Bone marrow (tissue), 2 donors: Measurements from ENCODE around the gene PRKN.

Experiments
- DNase-seq, 2 donors: peaks; one replicate each; lab custom pipeline; 2025; lab: John Stamatoyannopoulos, UW

The PRKN gene

DNA sequence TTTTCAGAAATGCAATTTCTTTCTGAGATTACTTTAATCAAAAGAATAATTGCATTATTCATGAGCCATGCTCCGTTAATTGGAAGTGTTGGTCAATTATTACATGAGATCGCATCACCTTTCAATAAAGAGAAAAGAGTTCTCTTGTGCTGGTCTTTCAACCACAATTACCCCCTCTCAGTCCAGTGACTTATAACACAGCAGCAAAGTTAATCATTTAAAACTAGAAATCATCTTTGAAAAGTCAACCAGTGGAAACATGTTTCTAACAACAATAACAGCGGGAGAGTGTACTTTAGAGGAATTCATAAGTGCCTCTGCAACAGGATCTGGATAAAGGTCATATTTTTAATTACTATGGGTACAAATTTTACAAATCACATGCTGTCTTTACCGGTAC is 1069.4 kb downstream of the PRKN start:
- no peak for DNase-seq

GRCh38 chr6:161654209-161654608 is 1073.4 kb downstream of the PRKN start:
- no peak for DNase-seq

- DNase-seq = no peak
Observed at GRCh38 chr6:161651949-161652348, 1075.6 kb downstream of the PRKN start.

DNA sequence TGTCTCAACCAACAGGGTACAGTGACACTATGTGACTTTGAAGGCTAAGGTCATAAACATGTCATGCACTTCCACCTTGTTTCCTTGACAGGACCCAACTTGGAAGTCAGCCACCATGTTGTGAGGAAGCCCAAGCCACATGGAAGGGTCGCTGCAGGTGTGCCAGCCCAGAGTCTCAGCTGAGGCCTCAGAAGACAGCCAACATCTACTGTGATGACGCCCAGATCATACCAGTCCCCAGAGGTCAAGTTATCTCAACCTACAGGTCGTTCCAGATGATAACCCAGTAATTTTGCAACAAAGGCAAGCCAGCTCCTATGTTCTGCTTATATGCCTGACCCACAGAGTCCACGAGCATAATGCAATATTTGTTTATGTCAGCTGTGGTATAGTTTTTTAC is 1077.7 kb downstream of the PRKN start:
- no peak for DNase-seq

- DNase-seq = no peak
Observed at GRCh38 chr6:161649068-161649467, 1078.5 kb downstream of the PRKN start.

- no peak for DNase-seq
Observed at GRCh38 chr6:161647234-161647633, 1080.3 kb downstream of the PRKN start.

GRCh38 chr6:161644521-161644920 is 1083.0 kb downstream of the PRKN start:
- no peak for DNase-seq

DNA sequence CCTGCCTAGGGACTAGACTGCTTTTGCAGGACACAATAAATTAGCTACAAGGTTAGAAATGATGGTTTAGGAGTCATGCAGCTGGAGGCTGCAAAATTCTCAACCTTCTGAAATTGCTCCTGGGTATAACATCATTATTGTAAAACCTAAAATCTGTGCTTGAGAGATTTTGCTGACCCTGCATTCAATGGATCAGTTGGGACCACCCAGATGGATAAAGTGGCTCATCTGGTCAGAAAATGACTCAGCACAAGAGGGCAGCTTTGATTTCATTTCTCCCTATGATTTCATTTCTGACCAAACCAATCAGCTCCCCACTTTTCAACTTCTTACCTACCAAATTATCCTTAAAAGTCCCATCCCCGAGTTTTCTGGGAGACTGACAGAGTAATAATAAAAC is 1086.4 kb downstream of the PRKN start:
- no peak for DNase-seq

DNA sequence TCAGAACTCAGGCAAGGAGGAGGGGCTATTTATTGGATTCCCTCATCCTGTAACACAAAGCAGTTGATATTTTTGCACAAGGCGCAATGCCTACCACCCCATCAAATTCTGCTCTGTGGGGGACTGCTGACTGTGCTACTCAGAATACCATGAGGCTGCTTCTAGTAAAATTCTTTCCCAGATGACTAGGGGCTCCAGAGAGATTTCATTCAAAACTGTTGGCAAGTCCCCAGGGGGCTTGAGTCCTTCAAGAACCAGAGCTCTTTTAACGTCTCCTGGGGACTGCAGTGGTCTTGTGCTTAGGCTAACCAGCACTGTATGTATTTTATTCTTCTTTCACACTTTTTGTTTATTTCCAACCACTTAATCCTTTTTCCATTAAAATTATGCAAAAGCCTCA is 1087.8 kb downstream of the PRKN start:
- no peak for DNase-seq

GRCh38 chr6:161637658-161638057 is 1089.9 kb downstream of the PRKN start:
- no peak for DNase-seq

- DNase-seq = no peak
Observed at GRCh38 chr6:161636882-161637430, 1090.6 kb downstream of the PRKN start.

GRCh38 chr6:161635975-161636374 is 1091.6 kb downstream of the PRKN start:
- DNase-seq = no peak

- DNase-seq = no peak
Observed at GRCh38 chr6:161634916-161635315, 1092.7 kb downstream of the PRKN start.

GRCh38 chr6:161631676-161632194 is 1095.8 kb downstream of the PRKN start:
- DNase-seq = no peak

DNA sequence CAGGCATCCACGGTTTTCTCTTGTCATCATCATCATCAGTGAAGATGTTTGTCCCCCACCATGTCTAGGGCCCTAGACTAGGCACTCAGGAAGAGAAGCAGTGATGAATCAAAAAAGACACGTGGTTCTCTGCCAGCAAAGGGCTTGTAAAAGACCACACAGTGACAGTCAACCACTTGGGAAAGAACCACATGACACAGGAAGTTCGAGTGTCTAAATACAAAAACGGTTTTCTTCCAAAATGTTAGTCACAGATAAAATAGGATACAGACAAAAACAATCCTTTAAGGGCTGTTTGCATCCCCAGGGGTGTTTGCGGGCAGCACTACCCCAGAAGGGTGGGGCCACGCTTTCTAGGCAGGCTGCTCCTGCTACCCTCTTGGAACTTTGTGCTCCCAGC is 1096.9 kb downstream of the PRKN start:
- DNase-seq = no peak

DNA sequence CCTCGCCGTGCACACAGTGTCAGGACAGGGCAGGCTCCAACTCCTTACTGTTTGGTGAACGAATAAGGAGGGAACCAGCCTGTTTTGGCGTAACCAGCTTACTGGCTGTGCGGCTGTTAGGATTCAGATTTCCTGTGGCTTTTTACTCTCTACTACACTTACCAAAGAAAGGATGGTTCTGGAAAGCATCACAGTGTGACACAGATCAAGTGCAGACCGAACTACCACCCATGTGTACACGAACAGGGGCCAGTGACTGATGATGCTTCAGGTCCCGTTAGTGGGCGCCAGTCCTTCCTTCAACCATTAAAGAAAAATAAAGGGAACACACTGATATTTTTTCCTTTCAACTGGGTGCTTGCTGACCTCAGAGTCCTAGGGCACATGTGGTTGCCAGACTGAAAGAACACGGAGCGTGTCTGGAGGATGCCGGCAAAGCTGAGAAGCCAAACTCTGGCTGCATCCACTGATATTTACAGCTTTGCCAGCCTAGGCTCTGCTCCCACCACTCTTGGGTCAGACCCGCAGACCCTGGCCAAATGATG is 1101.4 kb downstream of the PRKN start:
- no peak for DNase-seq

DNA sequence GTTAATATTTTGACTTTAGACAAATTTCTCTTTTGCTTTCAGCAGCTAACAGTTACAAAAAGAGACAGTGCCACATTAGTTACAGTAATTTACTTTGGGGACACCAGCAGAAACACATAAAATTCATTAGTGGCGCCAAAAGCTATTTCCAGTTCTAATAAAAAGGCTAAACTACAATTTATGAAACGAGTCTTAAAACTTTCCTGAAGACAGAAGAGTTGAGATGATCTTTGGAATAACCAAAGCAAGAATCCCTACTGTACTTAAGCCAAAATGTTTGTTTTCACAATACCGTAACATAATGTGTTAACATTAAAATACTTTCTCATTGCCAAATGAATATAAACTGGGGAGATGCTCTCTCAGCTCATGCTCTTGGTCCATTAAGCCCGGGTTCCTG is 1103.5 kb downstream of the PRKN start:
- DNase-seq = no peak

DNA sequence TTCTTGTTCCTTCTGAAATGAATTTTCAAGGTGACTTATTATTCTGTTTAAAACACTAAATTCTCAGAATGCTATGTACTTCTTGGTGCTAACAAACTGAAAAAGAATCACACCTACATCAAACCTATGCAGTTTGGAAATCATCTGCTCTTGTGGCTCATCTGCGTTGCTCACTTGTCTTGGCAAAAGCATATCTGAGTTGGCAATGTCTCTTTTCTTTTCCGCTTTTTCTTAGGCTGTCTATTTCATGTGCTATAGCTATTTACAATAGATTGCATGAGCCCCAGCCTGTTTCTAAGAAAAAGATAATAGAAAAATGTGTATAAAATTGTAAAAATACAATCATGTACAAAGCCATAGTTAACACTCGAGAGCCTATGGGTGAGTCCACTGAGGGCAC is 1104.8 kb downstream of the PRKN start:
- DNase-seq = no peak

GRCh38 chr6:161618831-161619454 is 1108.6 kb downstream of the PRKN start:
- no peak for DNase-seq

DNA sequence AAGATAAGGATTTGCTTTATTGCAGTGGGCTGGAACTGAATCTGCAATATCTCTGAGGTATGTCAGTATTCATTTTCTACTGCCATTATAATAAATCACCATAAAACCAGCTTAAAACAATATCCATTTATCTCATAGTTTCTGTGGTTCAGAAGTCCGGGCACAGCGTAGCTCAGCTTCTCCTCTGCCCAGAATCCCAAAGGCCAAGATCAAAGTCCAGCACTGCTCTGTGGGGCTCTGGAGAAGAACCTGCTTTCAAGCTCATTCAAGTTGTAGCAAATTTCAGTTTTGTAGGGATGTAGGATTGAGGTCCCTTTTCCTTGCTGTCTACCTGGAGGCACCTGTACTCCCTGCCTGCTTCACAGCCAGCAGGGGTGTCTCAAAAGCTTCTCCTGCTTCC is 1113.9 kb downstream of the PRKN start:
- DNase-seq = no peak

DNA sequence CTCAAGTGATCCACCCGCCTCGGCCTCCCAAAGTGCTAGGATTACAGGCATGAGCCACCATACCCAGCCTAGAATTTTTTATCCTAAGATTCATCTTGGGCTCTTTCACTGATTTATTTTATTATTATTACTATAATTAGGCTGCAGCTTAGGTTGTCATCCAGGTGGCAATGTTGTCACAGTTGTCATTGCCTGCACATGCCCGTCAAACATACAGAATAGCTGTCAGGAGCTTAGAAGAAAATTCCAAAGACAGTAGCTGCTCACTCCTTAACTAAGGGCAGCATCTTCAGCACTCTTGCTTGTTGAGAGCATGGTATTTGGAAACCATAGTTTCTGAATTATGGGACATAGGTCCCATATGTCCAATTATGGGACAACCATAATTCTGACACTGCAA is 1118.8 kb downstream of the PRKN start:
- DNase-seq = no peak

DNA sequence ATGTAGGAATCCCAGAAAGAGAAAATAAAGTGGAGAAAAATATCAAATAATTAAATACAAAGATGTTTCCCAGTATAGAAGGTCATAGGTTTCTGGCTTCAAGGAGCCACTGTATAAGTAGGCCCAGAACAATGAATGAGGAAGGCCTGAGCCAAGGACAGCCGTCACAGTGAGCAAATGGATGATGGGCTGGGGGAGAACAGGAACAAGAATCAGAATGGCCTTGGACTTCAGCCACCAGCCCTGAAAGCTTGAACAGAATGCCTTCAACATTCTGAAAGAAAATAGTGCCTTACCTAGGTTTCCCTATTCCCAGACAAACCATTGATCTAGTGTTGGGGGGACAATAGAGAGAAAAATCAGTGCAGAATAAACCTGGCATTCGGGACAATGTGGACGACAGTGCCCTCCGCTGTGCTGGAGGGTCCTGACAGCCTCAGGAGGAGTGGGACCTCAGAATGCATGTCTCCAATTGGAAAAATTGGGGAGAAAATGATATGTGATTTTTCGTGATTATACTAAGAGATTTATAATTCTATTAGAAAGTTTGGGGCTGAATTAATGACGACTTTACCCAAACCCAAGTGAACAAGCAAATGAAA is 1119.8 kb downstream of the PRKN start:
- DNase-seq = no peak

GRCh38 chr6:161602359-161602758 is 1125.2 kb downstream of the PRKN start:
- DNase-seq = no peak
